GM19328 (cell line): ENCODE measurements around the gene PELO.

Experiments used
- ATAC-seq: cut with Tn5 transposase; IDR thresholded peaks from one replicate; pipeline ENCODE4 v1.9.1; 2021; ENCODE audit warnings: mild to moderate bottlenecking, moderate library complexity; ENCODE audit not compliant: unreplicated experiment

The PELO gene

GRCh38 chr5:52771343-52772039 is 16.2 kb upstream of the PELO start:
- ATAC-seq: peak; percentile 96

GRCh38 chr5:52772668-52773067 is 15.0 kb upstream of the PELO start:
- ATAC-seq: no peak

- no peak for ATAC-seq
These were observed 14.4 kb upstream of the PELO start for GRCh38 chr5:52773342-52773741.

GRCh38 chr5:52774005-52774410 is 13.7 kb upstream of the PELO start:
- no peak for ATAC-seq

- no peak for ATAC-seq
These were observed 11.6 kb upstream of the PELO start for GRCh38 chr5:52776116-52776515.

GRCh38 chr5:52777186-52777585 is 10.5 kb upstream of the PELO start:
- ATAC-seq: no peak

- ATAC-seq: no peak
These were observed 8.9 kb upstream of the PELO start for GRCh38 chr5:52778781-52779180.

- no peak for ATAC-seq
These were observed 8.5 kb upstream of the PELO start for GRCh38 chr5:52779213-52779612.

- no peak for ATAC-seq
These were observed 4.3 kb upstream of the PELO start for GRCh38 chr5:52783226-52783959.

GRCh38 chr5:52784737-52785136 is 3.0 kb upstream of the PELO start:
- ATAC-seq: no peak

- ATAC-seq: no peak
These were observed 1.3 kb upstream of the PELO start for GRCh38 chr5:52786391-52786790.

GRCh38 chr5:52786949-52787599 is 642 bp upstream of the PELO start:
- ATAC-seq: no peak

- ATAC-seq: no peak
These were observed 747 bp downstream of the PELO start for GRCh38 chr5:52788505-52788821.

GRCh38 chr5:52789378-52789777 is 1.7 kb downstream of the PELO start:
- no peak for ATAC-seq

- ATAC-seq: no peak
These were observed 2.1 kb downstream of the PELO start for GRCh38 chr5:52789851-52790250.

GRCh38 chr5:52791366-52791765 is 3.6 kb downstream of the PELO start:
- ATAC-seq: no peak

GRCh38 chr5:52794519-52794918 is 6.8 kb downstream of the PELO start:
- ATAC-seq: no peak

GRCh38 chr5:52796031-52796430 is 8.3 kb downstream of the PELO start:
- no peak for ATAC-seq

GRCh38 chr5:52796516-52797103 is 8.9 kb downstream of the PELO start:
- no peak for ATAC-seq

- no peak for ATAC-seq
These were observed 11.2 kb downstream of the PELO start for GRCh38 chr5:52798938-52799337.

- ATAC-seq: peak; percentile 16
These were observed 11.8 kb downstream of the PELO start for GRCh38 chr5:52799358-52799982.
